ENCODE measurements around the gene COPS7A.
"Not testable (repeated sequence)": the region's sequence is repeated elsewhere in the genome, so short reads cannot be mapped to it uniquely, and the experiment has no call there.

The COPS7A gene

DNA sequence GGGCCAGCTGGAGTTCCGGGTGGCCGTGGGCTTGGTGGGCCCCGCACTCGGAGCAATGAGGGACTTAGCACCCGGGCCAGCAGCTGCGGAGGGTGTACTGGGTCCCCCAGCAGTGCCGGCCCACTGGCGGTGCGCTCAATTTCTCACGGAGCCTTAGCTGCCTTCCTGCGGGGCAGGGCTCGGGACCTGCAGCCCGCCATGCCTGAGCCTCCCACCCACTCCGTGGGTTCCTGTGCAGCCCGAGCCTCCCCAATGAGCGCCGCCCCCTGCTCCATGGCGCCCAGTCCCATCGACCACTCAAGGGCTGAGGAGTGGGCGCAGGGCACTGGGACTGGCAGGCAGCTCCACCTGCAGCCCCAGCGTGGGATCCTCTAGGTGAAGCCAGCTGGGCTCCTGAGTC lies 15.5 kb upstream of the COPS7A start:
- not testable (repeated sequence) for H3K4me1 ChIP-seq (ENCODE audit: control insufficient read depth, insufficient read depth, low read length); H3K9ac ChIP-seq (ENCODE audit: low read depth, low read length); H3K4me3 ChIP-seq (ENCODE audit: low read length); H3K9me3 ChIP-seq (replicated peaks; ENCODE audit: low read length); H3K36me3 ChIP-seq (ENCODE audit: insufficient read depth, low read length); H3K4me2 ChIP-seq (ENCODE audit: low read length)
- peaks cover 11% of the 10 kb centered on the region for H3K27me3 ChIP-seq (ENCODE audit: control insufficient read depth, insufficient read depth, low read length)

DNA sequence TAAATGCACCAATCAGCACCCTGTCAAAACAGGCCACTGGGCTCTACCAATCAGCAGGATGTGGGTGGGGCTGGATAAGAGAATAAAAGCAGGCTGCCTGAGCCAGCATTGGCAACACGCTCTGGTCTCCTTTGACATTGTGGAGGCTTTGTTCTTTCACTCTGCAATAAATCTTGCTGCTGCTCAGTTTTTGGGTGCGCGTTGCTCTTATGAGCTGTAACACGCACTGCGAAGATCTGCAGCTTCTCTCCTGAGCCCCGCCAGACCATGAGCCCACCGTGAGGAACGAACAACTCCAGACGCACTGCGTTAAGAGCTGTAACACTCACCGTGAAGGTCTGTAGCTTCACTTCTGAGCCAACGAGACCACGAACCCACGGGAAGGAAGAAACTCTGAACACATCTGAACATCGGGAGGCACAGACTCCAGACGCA lies 14.9 kb upstream of the COPS7A start:
- Histone ChIP-seq H3K9me3 (replicated peaks; ENCODE audit: low read length) (no peaks in the 10 kb centered on the region), H3K9ac (ENCODE audit: low read depth, low read length) (no peak overlapping the region), H3K4me3 (ENCODE audit: low read length) (no peak overlapping the region), H3K4me2 (ENCODE audit: low read length) (no peak overlapping the region), H3K27me3 (ENCODE audit: control insufficient read depth, insufficient read depth, low read length) (peaks cover 5% of the 10 kb centered on the region), H3K4me1 (ENCODE audit: control insufficient read depth, insufficient read depth, low read length) (no peaks in the 10 kb centered on the region), H3K36me3 (ENCODE audit: insufficient read depth, low read length) (no peaks in the 10 kb centered on the region)

DNA sequence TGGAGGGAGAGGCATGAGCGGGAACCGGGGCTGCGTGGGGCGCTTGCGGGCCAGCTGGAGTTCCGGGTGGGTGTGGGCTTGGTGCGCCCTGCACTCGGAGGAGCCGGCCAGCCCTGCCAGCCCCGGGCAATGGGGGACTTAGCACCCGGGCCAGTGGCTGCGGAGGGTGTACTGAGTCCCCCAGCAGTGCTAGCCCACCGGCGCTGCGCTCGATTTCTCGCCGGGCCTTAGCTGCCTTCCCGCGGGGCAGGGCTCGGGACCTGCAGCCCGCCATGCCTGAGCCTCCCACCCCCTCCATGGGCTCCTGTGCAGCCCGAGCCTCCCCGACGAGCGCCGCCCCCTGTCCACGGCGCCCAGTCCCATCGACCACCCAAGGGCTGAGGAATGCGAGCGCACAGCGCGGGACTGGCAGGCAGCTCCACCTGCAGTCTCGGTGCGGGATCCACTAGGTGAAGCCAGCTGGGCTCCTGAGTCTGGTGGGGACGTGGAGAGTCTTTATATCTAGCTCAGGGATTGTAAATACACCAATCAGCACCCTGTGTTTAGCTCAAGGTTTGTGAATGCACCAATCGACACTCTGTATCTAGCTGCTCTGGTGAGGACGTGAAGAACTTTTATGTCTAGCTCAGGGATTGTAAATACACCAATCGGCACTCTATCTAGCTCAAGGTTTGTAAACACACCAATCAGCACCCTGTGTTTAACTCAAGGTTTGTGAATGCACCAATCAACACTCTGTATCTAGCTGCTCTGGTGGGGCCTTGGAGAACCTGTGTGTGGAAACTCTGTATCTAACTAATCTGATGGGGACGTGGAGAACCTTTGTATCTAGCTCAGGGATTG lies 7.6 kb upstream of the COPS7A start:
- H3K9ac ChIP-seq (ENCODE audit: low read depth, low read length); H3K4me1 ChIP-seq (ENCODE audit: control insufficient read depth, insufficient read depth, low read length); H3K9me3 ChIP-seq (replicated peaks; ENCODE audit: low read length); H3K27me3 ChIP-seq (ENCODE audit: control insufficient read depth, insufficient read depth, low read length); H3K4me3 ChIP-seq (ENCODE audit: low read length); H3K4me2 ChIP-seq (ENCODE audit: low read length); H3K36me3 ChIP-seq (ENCODE audit: insufficient read depth, low read length): not testable (repeated sequence)

DNA sequence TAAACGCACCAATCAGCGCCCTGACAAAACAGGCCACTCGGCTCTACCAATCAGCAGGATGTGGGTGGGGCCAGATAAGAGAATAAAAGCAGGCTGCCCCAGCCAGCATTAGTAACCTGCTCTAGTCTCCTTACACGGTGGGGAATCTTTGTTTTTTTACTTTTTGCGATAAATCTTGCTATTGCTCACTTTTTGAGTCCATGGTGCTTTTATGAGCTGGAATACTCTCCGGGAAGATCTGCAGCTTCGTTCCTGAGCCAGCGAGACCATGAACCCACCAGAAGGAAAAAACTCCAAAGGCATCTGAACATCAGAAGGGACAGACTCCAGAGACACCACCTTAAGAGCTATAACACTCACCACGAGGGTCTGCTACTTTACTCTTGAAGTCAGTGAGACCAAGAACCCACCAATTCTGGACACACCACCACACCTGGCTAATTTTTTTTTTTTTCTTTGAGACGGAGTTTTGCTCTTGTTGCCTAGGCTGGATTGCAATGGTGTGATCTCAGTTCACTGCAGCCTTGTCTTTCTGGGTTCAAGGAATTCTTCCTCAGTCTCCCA lies 6.9 kb upstream of the COPS7A start:
- Histone ChIP-seq H3K9me3 (replicated peaks; ENCODE audit: low read length) (no peaks in the 10 kb centered on the region), H3K9ac (ENCODE audit: low read depth, low read length) (no peak overlapping the region), H3K4me1 (ENCODE audit: control insufficient read depth, insufficient read depth, low read length) (no peaks in the 10 kb centered on the region), H3K27me3 (ENCODE audit: control insufficient read depth, insufficient read depth, low read length) (no peaks in the 10 kb centered on the region), H3K36me3 (ENCODE audit: insufficient read depth, low read length) (no peaks in the 10 kb centered on the region), H3K4me3 (ENCODE audit: low read length) (no peak overlapping the region), H3K4me2 (ENCODE audit: low read length) (no peak overlapping the region)

- Histone ChIP-seq H3K4me3 (ENCODE audit: low read length) (no peak overlapping the region), H3K4me1 (ENCODE audit: control insufficient read depth, insufficient read depth, low read length) (peaks cover 16% of the 10 kb centered on the region), H3K9ac (ENCODE audit: low read depth, low read length) (no peak overlapping the region), H3K36me3 (ENCODE audit: insufficient read depth, low read length) (peaks cover 5% of the 10 kb centered on the region), H3K9me3 (replicated peaks; ENCODE audit: low read length) (no peaks in the 10 kb centered on the region), H3K27me3 (ENCODE audit: control insufficient read depth, insufficient read depth, low read length) (no peaks in the 10 kb centered on the region), H3K4me2 (ENCODE audit: low read length) (peak overlapping the region; percentile 88)
Observed at GRCh38 chr12:6722863-6723262, 983 bp upstream of the COPS7A start.

DNA sequence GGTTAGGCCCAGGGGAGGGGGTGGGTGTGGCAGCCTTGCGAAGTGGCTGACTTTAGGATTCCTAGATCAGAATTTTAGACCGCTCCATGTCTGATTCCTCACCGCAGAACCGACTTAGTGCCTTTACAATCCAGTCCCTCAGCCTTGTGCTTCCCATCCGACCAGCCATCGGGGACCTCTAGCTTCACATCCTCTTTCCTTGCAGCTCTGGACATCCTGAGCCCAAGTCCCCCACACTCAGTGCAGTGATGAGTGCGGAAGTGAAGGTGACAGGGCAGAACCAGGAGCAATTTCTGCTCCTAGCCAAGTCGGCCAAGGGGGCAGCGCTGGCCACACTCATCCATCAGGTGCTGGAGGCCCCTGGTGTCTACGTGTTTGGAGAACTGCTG lies 557 bp downstream of the COPS7A start:
- peaks cover 16% of the 10 kb centered on the region for H3K4me1 ChIP-seq (ENCODE audit: control insufficient read depth, insufficient read depth, low read length)
- peaks cover 20% of the 10 kb centered on the region for H3K36me3 ChIP-seq (ENCODE audit: insufficient read depth, low read length)
- H3K4me2 ChIP-seq (ENCODE audit: low read length), result peak overlapping the region; percentile 88
- no peaks in the 10 kb centered on the region for H3K9me3 ChIP-seq (replicated peaks; ENCODE audit: low read length)
- H3K9ac ChIP-seq (ENCODE audit: low read depth, low read length), result peak overlapping the region; percentile 87
- H3K4me3 ChIP-seq (ENCODE audit: low read length), result peak overlapping the region; percentile 80
- H3K27me3 ChIP-seq (ENCODE audit: control insufficient read depth, insufficient read depth, low read length), result no peaks in the 10 kb centered on the region

DNA sequence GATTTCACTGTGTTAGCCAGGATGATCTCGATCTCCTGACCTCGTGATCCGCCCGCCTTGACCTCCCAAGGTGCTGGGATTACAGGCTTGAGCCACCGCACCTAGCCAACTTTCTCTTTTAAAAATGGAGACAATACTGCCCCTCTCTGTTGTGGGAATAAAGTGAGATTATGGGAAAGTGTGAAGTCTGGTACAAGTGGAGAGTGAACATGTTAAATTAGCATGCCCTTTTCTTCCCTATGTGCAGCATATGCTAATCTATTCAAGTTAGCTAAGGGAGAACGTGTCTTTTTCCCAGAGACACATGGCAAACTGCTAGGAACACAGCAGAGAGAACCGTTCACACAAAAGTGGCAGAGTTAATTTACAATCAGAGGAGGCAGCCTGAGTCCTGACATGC lies 1.5 kb downstream of the COPS7A start:
- no peaks in the 10 kb centered on the region for H3K9me3 ChIP-seq (replicated peaks; ENCODE audit: low read length)
- no peaks in the 10 kb centered on the region for H3K27me3 ChIP-seq (ENCODE audit: control insufficient read depth, insufficient read depth, low read length)
- H3K4me3 ChIP-seq (ENCODE audit: low read length), result no peak overlapping the region
- peaks cover 16% of the 10 kb centered on the region for H3K4me1 ChIP-seq (ENCODE audit: control insufficient read depth, insufficient read depth, low read length)
- H3K9ac ChIP-seq (ENCODE audit: low read depth, low read length), result no peak overlapping the region
- H3K4me2 ChIP-seq (ENCODE audit: low read length), result peak overlapping the region; percentile 88
- peaks cover 29% of the 10 kb centered on the region for H3K36me3 ChIP-seq (ENCODE audit: insufficient read depth, low read length)

DNA sequence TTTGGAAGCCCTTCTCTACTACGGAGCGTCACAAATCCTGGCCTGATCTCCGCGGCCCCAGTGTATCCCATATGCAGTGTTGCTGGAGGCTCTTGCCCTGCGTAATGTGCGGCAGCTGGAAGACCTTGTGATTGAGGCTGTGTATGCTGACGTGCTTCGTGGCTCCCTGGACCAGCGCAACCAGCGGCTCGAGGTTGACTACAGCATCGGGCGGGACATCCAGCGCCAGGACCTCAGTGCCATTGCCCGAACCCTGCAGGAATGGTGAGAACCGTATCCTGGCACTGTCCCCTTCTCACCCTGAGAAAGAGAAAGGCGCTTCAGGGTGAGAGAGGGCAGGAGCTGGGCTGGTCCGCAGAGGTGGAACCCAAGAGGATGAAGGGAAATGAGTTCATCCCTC lies 5.3 kb downstream of the COPS7A start:
- Histone ChIP-seq H3K9me3 (replicated peaks; ENCODE audit: low read length) (no peaks in the 10 kb centered on the region), H3K27me3 (ENCODE audit: control insufficient read depth, insufficient read depth, low read length) (no peaks in the 10 kb centered on the region), H3K4me3 (ENCODE audit: low read length) (no peak overlapping the region), H3K4me2 (ENCODE audit: low read length) (no peak overlapping the region), H3K36me3 (ENCODE audit: insufficient read depth, low read length) (peaks cover 41% of the 10 kb centered on the region), H3K9ac (ENCODE audit: low read depth, low read length) (no peak overlapping the region), H3K4me1 (ENCODE audit: control insufficient read depth, insufficient read depth, low read length) (peaks cover 8% of the 10 kb centered on the region)

DNA sequence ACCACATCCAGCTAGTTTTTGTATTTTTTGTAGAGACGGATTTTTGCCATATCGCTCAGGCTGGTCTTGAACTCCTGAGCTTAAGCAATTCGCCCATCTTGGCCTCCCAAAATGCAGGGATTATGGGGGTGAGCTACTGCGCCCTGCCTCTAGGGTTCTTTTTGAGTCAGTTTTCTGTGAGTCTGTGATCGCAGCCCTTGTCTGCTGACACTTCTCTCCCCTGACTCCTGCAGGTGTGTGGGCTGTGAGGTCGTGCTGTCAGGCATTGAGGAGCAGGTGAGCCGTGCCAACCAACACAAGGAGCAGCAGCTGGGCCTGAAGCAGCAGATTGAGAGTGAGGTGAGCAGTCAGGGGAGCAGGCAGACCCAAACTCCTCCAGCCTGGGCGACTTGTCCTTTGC lies 6.3 kb downstream of the COPS7A start:
- Histone ChIP-seq H3K9ac (ENCODE audit: low read depth, low read length) (no peak overlapping the region), H3K27me3 (ENCODE audit: control insufficient read depth, insufficient read depth, low read length) (no peaks in the 10 kb centered on the region), H3K4me3 (ENCODE audit: low read length) (no peak overlapping the region), H3K9me3 (replicated peaks; ENCODE audit: low read length) (no peaks in the 10 kb centered on the region), H3K4me1 (ENCODE audit: control insufficient read depth, insufficient read depth, low read length) (no peaks in the 10 kb centered on the region), H3K4me2 (ENCODE audit: low read length) (no peak overlapping the region), H3K36me3 (ENCODE audit: insufficient read depth, low read length) (peaks cover 44% of the 10 kb centered on the region)

GRCh38 chr12:6734506-6735387 lies 10.9 kb downstream of the COPS7A start:
- Histone ChIP-seq H3K4me2 (ENCODE audit: low read length) (no peak overlapping the region), H3K9ac (ENCODE audit: low read depth, low read length) (no peak overlapping the region), H3K36me3 (ENCODE audit: insufficient read depth, low read length) (peaks cover 22% of the 10 kb centered on the region), H3K27me3 (ENCODE audit: control insufficient read depth, insufficient read depth, low read length) (no peaks in the 10 kb centered on the region), H3K4me1 (ENCODE audit: control insufficient read depth, insufficient read depth, low read length) (peaks cover 11% of the 10 kb centered on the region), H3K9me3 (replicated peaks; ENCODE audit: low read length) (no peaks in the 10 kb centered on the region), H3K4me3 (ENCODE audit: low read length) (no peak overlapping the region)

- Histone ChIP-seq H3K4me2 (ENCODE audit: low read length) (peak overlapping the region; percentile 61), H3K4me1 (ENCODE audit: control insufficient read depth, insufficient read depth, low read length) (peaks cover 11% of the 10 kb centered on the region), H3K4me3 (ENCODE audit: low read length) (no peak overlapping the region), H3K36me3 (ENCODE audit: insufficient read depth, low read length) (peaks cover 14% of the 10 kb centered on the region), H3K27me3 (ENCODE audit: control insufficient read depth, insufficient read depth, low read length) (no peaks in the 10 kb centered on the region), H3K9ac (ENCODE audit: low read depth, low read length) (no peak overlapping the region), H3K9me3 (replicated peaks; ENCODE audit: low read length) (no peaks in the 10 kb centered on the region)
Observed at GRCh38 chr12:6735448-6736191, 11.8 kb downstream of the COPS7A start.

All from skeletal muscle satellite cell (primary cell).